ENCODE results near the gene CA12. TPM values are rescaled to one million over a fixed set of nuclear protein-coding genes. Genes with fewer than 3 reads are reported as not detected.

CA12 gene
- total RNA-seq, 2 donors from 2014 or later, result 8.1 to 26.8 TPM

- Histone ChIP-seq H3K27ac (peak overlapping the region in 1 of 2 donors; percentile 78), H3K4me3 (no peak overlapping the region), H3K36me3 (no peaks in the 10 kb centered on the region), H3K9me3 (no peaks in the 10 kb centered on the region), H3K4me1 (ENCODE audit: control insufficient read depth in 1 of 2, low read depth in 2 of 2) (peaks cover 33 to 48% of the 10 kb centered on the region in 2 donors), H3K27me3 (replicated peaks; ENCODE audit: insufficient read depth) (no peaks in the 10 kb centered on the region)
- ATAC-seq (ENCODE audit: insufficient number of reproducible peaks, low FRiP score, low read depth) (no peak), DNase-seq (ENCODE audit: low spot score) (no peak)
- no peak for TF ChIP-seq CTCF (IDR thresholded peaks at IDR 0.05)
Observed at GRCh38 chr15:63373866-63374548, 7.6 kb downstream of the CA12 start.

GRCh38 chr15:63373330-63373729 lies 8.3 kb downstream of the CA12 start:
- no peak for TF ChIP-seq CTCF (IDR thresholded peaks at IDR 0.05)
- DNase-seq (ENCODE audit: low spot score) (no peak), ATAC-seq (ENCODE audit: insufficient number of reproducible peaks, low FRiP score, low read depth) (no peak)
- Histone ChIP-seq H3K36me3 (no peaks in the 10 kb centered on the region), H3K4me1 (ENCODE audit: control insufficient read depth in 1 of 2, low read depth in 2 of 2) (peaks cover 33 to 52% of the 10 kb centered on the region in 2 donors), H3K4me3 (no peak overlapping the region), H3K9me3 (no peaks in the 10 kb centered on the region), H3K27me3 (replicated peaks; ENCODE audit: insufficient read depth) (no peaks in the 10 kb centered on the region), H3K27ac (peak overlapping the region in 1 of 2 donors; percentile 78)

GRCh38 chr15:63372753-63373152 lies 8.9 kb downstream of the CA12 start:
- Histone ChIP-seq H3K36me3 (no peaks in the 10 kb centered on the region), H3K27ac (peak overlapping the region in 1 of 2 donors; percentile 78), H3K27me3 (replicated peaks; ENCODE audit: insufficient read depth) (no peaks in the 10 kb centered on the region), H3K9me3 (no peaks in the 10 kb centered on the region), H3K4me1 (ENCODE audit: control insufficient read depth in 1 of 2, low read depth in 2 of 2) (peaks cover 33 to 52% of the 10 kb centered on the region in 2 donors), H3K4me3 (no peak overlapping the region)
- ATAC-seq (ENCODE audit: insufficient number of reproducible peaks, low FRiP score, low read depth) (no peak), DNase-seq (ENCODE audit: low spot score) (no peak)
- TF ChIP-seq CTCF (IDR thresholded peaks at IDR 0.05), result no peak

GRCh38 chr15:63372018-63372705 lies 9.5 kb downstream of the CA12 start:
- Histone ChIP-seq H3K36me3 (no peaks in the 10 kb centered on the region), H3K9me3 (no peaks in the 10 kb centered on the region), H3K4me3 (peak overlapping the region; percentile 5), H3K27me3 (replicated peaks; ENCODE audit: insufficient read depth) (no peaks in the 10 kb centered on the region), H3K4me1 (ENCODE audit: control insufficient read depth in 1 of 2, low read depth in 2 of 2) (peaks cover 33 to 55% of the 10 kb centered on the region in 2 donors), H3K27ac (peak overlapping the region; percentile 49 to 78)
- DNase-seq (ENCODE audit: low spot score) (peak; percentile 68), ATAC-seq (ENCODE audit: insufficient number of reproducible peaks, low FRiP score, low read depth) (peak; percentile 80)
- TF ChIP-seq CTCF (IDR thresholded peaks at IDR 0.05), result no peak

GRCh38 chr15:63371297-63371918 lies 10.2 kb downstream of the CA12 start:
- no peak overlapping the region for H3K4me3 ChIP-seq
- H3K27ac ChIP-seq, result peak overlapping the region; percentile 49 to 78
- peaks cover 33 to 55% of the 10 kb centered on the region in 2 donors for H3K4me1 ChIP-seq (ENCODE audit: control insufficient read depth in 1 of 2, low read depth in 2 of 2)
- no peaks in the 10 kb centered on the region for H3K27me3 ChIP-seq (replicated peaks; ENCODE audit: insufficient read depth)
- DNase-seq (ENCODE audit: low spot score), result no peak
- ATAC-seq (ENCODE audit: insufficient number of reproducible peaks, low FRiP score, low read depth), result no peak
- H3K9me3 ChIP-seq, result no peaks in the 10 kb centered on the region
- H3K36me3 ChIP-seq, result no peaks in the 10 kb centered on the region
- no peak for TF ChIP-seq CTCF (IDR thresholded peaks at IDR 0.05)

Measured in thoracic aorta (tissue), 2 donors.